ENCODE measurements around the gene BCL2L1. TPM values are rescaled to one million over a fixed set of nuclear protein-coding genes. Genes with fewer than 3 reads are reported as not detected.
A peak's percentile ranks its signal among the peaks of the same experiment; 100 is the strongest.

The BCL2L1 gene
- total and polyA plus RNA-seq, 10 of the 15 experiments (the other 5 are each of a cell fraction or from before 2014, with no cell fraction given): 0.63 to 67.7 (median 43.6) TPM

DNA sequence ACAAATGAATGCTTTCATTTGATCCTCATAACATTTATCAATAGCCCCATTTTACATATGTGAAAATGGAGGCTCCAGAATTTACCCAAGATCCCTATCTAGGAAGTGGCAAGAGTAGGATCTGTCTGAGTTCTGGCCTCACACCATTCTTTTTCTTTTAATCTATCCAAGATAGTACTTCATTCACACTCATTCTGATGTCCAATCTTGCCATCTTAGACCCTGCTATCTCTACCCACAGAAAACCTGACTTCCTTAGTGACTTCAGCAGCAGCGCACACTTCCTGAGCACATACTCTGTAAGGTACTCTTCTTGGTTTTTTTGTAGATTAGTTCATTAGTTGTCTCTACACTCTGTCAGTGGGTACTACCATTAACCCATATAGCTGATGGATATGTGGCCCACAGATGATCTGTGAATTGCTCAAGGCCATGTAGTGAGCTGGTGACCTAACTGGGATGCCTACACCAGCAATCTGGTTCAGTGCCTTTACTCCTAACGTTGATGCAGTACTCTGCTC lies 48.7 kb downstream of the BCL2L1 start:
- DNase-seq (ENCODE audit: low read depth, low spot score): no peak
- Histone ChIP-seq H3K79me2 (ENCODE audit: control insufficient read depth, insufficient read depth, low read length) (peaks cover 31% of the 10 kb centered on the region), H3K9me3 (replicated peaks; ENCODE audit: control insufficient read depth, insufficient read depth, low read length) (no peaks in the 10 kb centered on the region), H3K27ac (ENCODE audit: control insufficient read depth, insufficient read depth) (0 out of 2 replicates have a peak overlapping the region, but pooled peaks have one; percentile 91), H3K4me3 (no peak overlapping the region), H3K27me3 (replicated peaks in 1 of 2; ENCODE audit: control insufficient read depth in 2 of 2, insufficient read depth in 2 of 2, low read length in 1 of 2) (no peaks in the 10 kb centered on the region), H3K4me2 (ENCODE audit: control insufficient read depth, insufficient read depth) (no peak overlapping the region), H3K9ac (ENCODE audit: control insufficient read depth, insufficient read depth, low read length) (no peak overlapping the region), H3K36me3 (ENCODE audit: control insufficient read depth in 2 of 2, insufficient read depth in 2 of 2, low read length in 1 of 2) (peaks cover 1 to 11% of the 10 kb centered on the region in 2 experiments; a peak in 3 of 4 replicates), H2AFZ (ENCODE audit: control insufficient read depth, low read depth, low read length) (no peak overlapping the region), H4K20me1 (ENCODE audit: control insufficient read depth, insufficient read depth) (no peaks in the 10 kb centered on the region), H3K4me1 (ENCODE audit: control insufficient read depth, insufficient read depth, low read length) (peaks cover 29% of the 10 kb centered on the region)
- no peak for FAIRE-seq
- SMC1A ChIA-PET (ENCODE audit: uncharacterized antibody, unreplicated experiment): interaction anchor here (0.6 to 4.6 kb wide), 8 partner anchors 11 to 126 kb away, joined by 3 to 60 read pairs (median 22); partner anchors contain the start of gene BCL2L1
- intact Hi-C loops (cut with micrococcal nuclease; ENCODE audit: unreplicated experiment) (loop anchor here (2.0 kb wide), 1 partner anchor 49 kb away; the partner anchor contains the start of gene BCL2L1), in situ Hi-C loops (cut with MboI) (no loop called here)
- ATAC-seq: no peak
- CTCF ChIA-PET: interaction anchor here (0.7 to 6.2 kb wide), 9 partner anchors 8 to 49 kb away, joined by 3 to 66 read pairs (median 10); partner anchors contain the start of gene BCL2L1
- TF ChIP-seq MTA3 (IDR thresholded peaks at IDR 0.05; ENCODE audit: borderline replicate concordance, low read length) (no peak), EP300 (IDR thresholded peaks at IDR 0.05; ENCODE audit: borderline replicate concordance in 1 of 2, control insufficient read depth in 1 of 2, low read depth in 2 of 2, low read length in 2 of 2) (no peak), IRF5 (IDR thresholded peaks at IDR 0.05; ENCODE audit: borderline replicate concordance) (no peak)
- BruUV-seq (replicated peaks): no TSS peak
- 50% methylated on average over 2 of the region's 2 CpGs for WGBS (ENCODE audit: insufficient coverage, insufficient replicate concordance, low lambda C conversion rate, missing lambda C conversion rate)
- POLR2A ChIA-PET: interaction anchor here (0.6 to 5.7 kb wide), 7 partner anchors 12 to 868 kb away, joined by 3 to 33 read pairs (median 5); partner anchors contain the start of gene BCL2L1
- RAD21 ChIA-PET (ENCODE audit: unreplicated experiment): interaction anchor here (0.8 to 5.5 kb wide), 10 partner anchors 11 to 61 kb away, joined by 3 to 48 read pairs (median 5); partner anchors contain the start of gene BCL2L1

- H3K27ac ChIP-seq (ENCODE audit: control insufficient read depth, insufficient read depth): no peak overlapping the region
- no peaks in the 10 kb centered on the region for H4K20me1 ChIP-seq (ENCODE audit: control insufficient read depth, insufficient read depth)
- in situ Hi-C loops (cut with MboI): no loop called here
- peaks cover 25% of the 10 kb centered on the region for H3K4me1 ChIP-seq (ENCODE audit: control insufficient read depth, insufficient read depth, low read length)
- no peak overlapping the region for H3K4me2 ChIP-seq (ENCODE audit: control insufficient read depth, insufficient read depth)
- H3K36me3 ChIP-seq (ENCODE audit: control insufficient read depth in 2 of 2, insufficient read depth in 2 of 2, low read length in 1 of 2): peaks cover 1 to 7% of the 10 kb centered on the region in 2 experiments; a peak in 3 of 4 replicates
- ChIA-PET CTCF (interaction anchor here (0.7 to 6.2 kb wide), 4 partner anchors 9 to 50 kb away, joined by 3 to 66 read pairs (median 46); partner anchors contain the start of gene BCL2L1), SMC1A (ENCODE audit: uncharacterized antibody, unreplicated experiment) (interaction anchor here (1.0 to 4.6 kb wide), 3 partner anchors 12 to 50 kb away, joined by 8 to 60 read pairs (median 42); partner anchors contain the start of gene BCL2L1), POLR2A (interaction anchor here (0.6 to 5.7 kb wide), 3 partner anchors 12 to 49 kb away, joined by 3 to 33 read pairs (median 23); partner anchors contain the start of gene BCL2L1), RAD21 (ENCODE audit: unreplicated experiment) (interaction anchor here (1.7 to 5.5 kb wide), 4 partner anchors 11 to 50 kb away, joined by 5 to 48 read pairs (median 34); partner anchors contain the start of gene BCL2L1)
- H3K79me2 ChIP-seq (ENCODE audit: control insufficient read depth, insufficient read depth, low read length): peaks cover 30% of the 10 kb centered on the region
- no peak overlapping the region for H2AFZ ChIP-seq (ENCODE audit: control insufficient read depth, low read depth, low read length)
- BruUV-seq (replicated peaks): no TSS peak
- ATAC-seq: no peak
- DNase-seq (ENCODE audit: low read depth, low spot score): no peak
- no peaks in the 10 kb centered on the region for H3K27me3 ChIP-seq (replicated peaks in 1 of 2; ENCODE audit: control insufficient read depth in 2 of 2, insufficient read depth in 2 of 2, low read length in 1 of 2)
- no peaks in the 10 kb centered on the region for H3K9me3 ChIP-seq (replicated peaks; ENCODE audit: control insufficient read depth, insufficient read depth, low read length)
- intact Hi-C loops (cut with micrococcal nuclease; ENCODE audit: unreplicated experiment): no loop called here
- H3K9ac ChIP-seq (ENCODE audit: control insufficient read depth, insufficient read depth, low read length): no peak overlapping the region
- FAIRE-seq: no peak
- H3K4me3 ChIP-seq: no peak overlapping the region
- TF ChIP-seq PAX5 (IDR thresholded peaks at IDR 0.05; ENCODE audit: borderline replicate concordance, low read depth, low read length): no peak
- TF ChIP-seq E2F8 (IDR thresholded peaks at IDR 0.05; ENCODE audit: low read depth, partially characterized antibody): no peak
- no peak for TF ChIP-seq ZSCAN29 (IDR thresholded peaks at IDR 0.05)
- TF ChIP-seq YY1 (IDR thresholded peaks at IDR 0.05; ENCODE audit: low read depth, low read length): no peak
Observed at GRCh38 chr20:31673435-31673834, 49.2 kb downstream of the BCL2L1 start.
